Measurements from ENCODE around the gene RAPGEF4. TPM values are rescaled to one million over a fixed set of nuclear protein-coding genes. Genes with fewer than 3 reads are reported as not detected.

The RAPGEF4 gene
- total and polyA plus RNA-seq, 4 donors: 6.4 to 33.5 (median 8.6) TPM

DNA sequence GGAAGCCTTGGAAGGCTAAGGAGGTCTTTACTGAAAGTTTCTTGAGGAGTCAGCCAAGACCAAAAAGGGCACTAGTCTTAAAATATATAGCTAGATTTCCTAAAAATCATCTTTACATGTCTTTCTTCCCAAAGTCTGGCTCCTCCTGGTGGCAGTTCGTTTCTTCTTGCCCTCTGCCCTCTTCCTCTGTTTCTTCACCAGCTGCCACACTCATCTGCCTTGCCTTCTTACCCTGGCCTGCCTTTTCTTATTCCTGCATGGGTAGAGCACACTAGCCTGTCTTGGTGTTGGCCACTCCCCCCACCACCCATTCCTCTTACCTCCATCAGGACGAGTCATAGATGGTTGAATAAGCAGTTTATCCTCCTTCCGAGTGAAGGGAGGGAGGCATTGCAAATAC, 129.8 kb downstream of the RAPGEF4 start:
- Histone ChIP-seq H3K27ac (ENCODE audit: low read depth in 1 of 2, low read length in 1 of 2) (no peak overlapping the region), H3K4me1 (ENCODE audit: control insufficient read depth in 5 of 5, insufficient read depth in 5 of 5, low read length in 5 of 5) (peaks cover 0 to 16% (median 6%) of the 10 kb centered on the region in 5 donors), H3K4me3 (no peak overlapping the region), H3K36me3 (ENCODE audit: control insufficient read depth in 4 of 4, insufficient read depth in 4 of 4, low read length in 4 of 4) (no peaks in the 10 kb centered on the region), H3K27me3 (ENCODE audit: control insufficient read depth in 3 of 3, insufficient read depth in 3 of 3, low read length in 2 of 3) (no peaks in the 10 kb centered on the region), H3K9me3 (ENCODE audit: control insufficient read depth in 4 of 4, insufficient read depth in 3 of 4, low read length in 3 of 4) (peaks cover 0 to 2% (median 0%) of the 10 kb centered on the region in 4 donors), H3K9ac (ENCODE audit: insufficient read depth in 1 of 2, low read length in 2 of 2) (no peak overlapping the region)
- TF ChIP-seq, protein P1, sequence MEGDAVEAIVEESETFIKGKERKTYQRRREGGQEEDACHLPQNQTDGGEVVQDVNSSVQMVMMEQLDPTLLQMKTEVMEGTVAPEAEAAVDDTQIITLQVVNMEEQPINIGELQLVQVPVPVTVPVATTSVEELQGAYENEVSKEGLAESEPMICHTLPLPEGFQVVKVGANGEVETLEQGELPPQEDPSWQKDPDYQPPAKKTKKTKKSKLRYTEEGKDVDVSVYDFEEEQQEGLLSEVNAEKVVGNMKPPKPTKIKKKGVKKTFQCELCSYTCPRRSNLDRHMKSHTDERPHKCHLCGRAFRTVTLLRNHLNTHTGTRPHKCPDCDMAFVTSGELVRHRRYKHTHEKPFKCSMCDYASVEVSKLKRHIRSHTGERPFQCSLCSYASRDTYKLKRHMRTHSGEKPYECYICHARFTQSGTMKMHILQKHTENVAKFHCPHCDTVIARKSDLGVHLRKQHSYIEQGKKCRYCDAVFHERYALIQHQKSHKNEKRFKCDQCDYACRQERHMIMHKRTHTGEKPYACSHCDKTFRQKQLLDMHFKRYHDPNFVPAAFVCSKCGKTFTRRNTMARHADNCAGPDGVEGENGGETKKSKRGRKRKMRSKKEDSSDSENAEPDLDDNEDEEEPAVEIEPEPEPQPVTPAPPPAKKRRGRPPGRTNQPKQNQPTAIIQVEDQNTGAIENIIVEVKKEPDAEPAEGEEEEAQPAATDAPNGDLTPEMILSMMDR (IDR thresholded peaks at IDR 0.05; ENCODE audit: control extremely low read depth, extremely low read depth): no peak
- ATAC-seq (ENCODE audit: insufficient read depth, low FRiP score): no peak
- DNase-seq: no peak
- WGBS, 2 donors: 76 to 82% methylated on average over 3 of the region's 3 CpGs

DNA sequence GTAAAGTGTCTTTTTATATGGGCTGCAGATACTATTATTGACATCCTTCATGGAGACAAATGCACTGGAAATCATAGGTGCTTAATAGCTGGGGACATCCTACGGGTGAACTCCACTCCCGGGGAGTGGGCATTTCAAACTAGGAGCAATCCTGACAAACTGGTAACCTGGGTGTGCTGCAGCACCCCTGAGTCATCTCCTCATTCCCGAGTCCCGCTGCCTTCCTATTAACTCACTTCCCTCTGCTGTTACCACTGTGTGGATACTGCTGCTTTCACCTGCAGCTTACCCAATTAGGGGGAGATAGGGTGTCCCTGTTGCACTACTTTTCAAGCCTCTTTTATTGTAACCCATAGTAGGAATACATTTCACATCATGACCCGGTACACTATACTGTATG, 134.2 kb downstream of the RAPGEF4 start:
- peaks cover 0 to 2% (median 0%) of the 10 kb centered on the region in 5 donors for H3K4me1 ChIP-seq (ENCODE audit: control insufficient read depth in 5 of 5, insufficient read depth in 5 of 5, low read length in 5 of 5)
- H3K9ac ChIP-seq (ENCODE audit: insufficient read depth in 1 of 2, low read length in 2 of 2): no peak overlapping the region
- no peak overlapping the region for H3K27ac ChIP-seq (ENCODE audit: low read depth in 1 of 2, low read length in 1 of 2)
- no peak overlapping the region for H3K4me3 ChIP-seq
- WGBS, 2 donors: 75 to 83% methylated on average over 5 of the region's 5 CpGs
- DNase-seq (no peak), ATAC-seq (ENCODE audit: insufficient read depth, low FRiP score) (no peak)
- H3K36me3 ChIP-seq (ENCODE audit: control insufficient read depth in 4 of 4, insufficient read depth in 4 of 4, low read length in 4 of 4): no peaks in the 10 kb centered on the region
- no peaks in the 10 kb centered on the region for H3K27me3 ChIP-seq (ENCODE audit: control insufficient read depth in 3 of 3, insufficient read depth in 3 of 3, low read length in 2 of 3)
- TF ChIP-seq, protein P1 (IDR thresholded peaks at IDR 0.05; ENCODE audit: control extremely low read depth, extremely low read depth): no peak
- peaks cover 0 to 2% (median 0%) of the 10 kb centered on the region in 4 donors for H3K9me3 ChIP-seq (ENCODE audit: control insufficient read depth in 4 of 4, insufficient read depth in 3 of 4, low read length in 3 of 4)

DNA sequence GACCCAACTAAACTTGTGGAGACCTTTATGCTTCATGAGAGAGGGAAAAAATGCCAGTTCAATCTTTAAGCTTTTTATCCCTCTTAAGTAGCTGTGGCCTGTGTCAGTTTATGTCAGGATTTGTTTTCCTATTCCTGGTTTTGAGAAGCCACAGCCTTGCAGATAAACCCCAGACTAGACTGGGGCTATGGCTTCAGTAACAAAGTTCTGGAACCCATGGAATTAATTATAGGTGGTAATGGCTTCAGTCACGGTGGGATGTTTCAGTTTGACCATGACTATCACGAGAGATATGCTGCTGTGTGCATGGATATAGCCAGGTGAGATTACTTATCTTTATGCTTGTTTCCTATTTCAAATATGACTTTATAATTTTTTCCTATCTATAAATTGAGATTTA, 134.8 kb downstream of the RAPGEF4 start:
- Histone ChIP-seq H3K9me3 (ENCODE audit: control insufficient read depth in 4 of 4, insufficient read depth in 3 of 4, low read length in 3 of 4) (peaks cover 0 to 2% (median 0%) of the 10 kb centered on the region in 4 donors), H3K27me3 (ENCODE audit: control insufficient read depth in 3 of 3, insufficient read depth in 3 of 3, low read length in 2 of 3) (no peaks in the 10 kb centered on the region), H3K9ac (ENCODE audit: insufficient read depth in 1 of 2, low read length in 2 of 2) (no peak overlapping the region), H3K27ac (ENCODE audit: low read depth in 1 of 2, low read length in 1 of 2) (no peak overlapping the region), H3K4me1 (ENCODE audit: control insufficient read depth in 5 of 5, insufficient read depth in 5 of 5, low read length in 5 of 5) (no peaks in the 10 kb centered on the region), H3K36me3 (ENCODE audit: control insufficient read depth in 4 of 4, insufficient read depth in 4 of 4, low read length in 4 of 4) (no peaks in the 10 kb centered on the region), H3K4me3 (no peak overlapping the region)
- TF ChIP-seq, protein P1 (IDR thresholded peaks at IDR 0.05; ENCODE audit: control extremely low read depth, extremely low read depth): no peak
- DNase-seq (no peak), ATAC-seq (ENCODE audit: insufficient read depth, low FRiP score) (no peak)
- 90 to 92% methylated on average over 2 of the region's 2 CpGs for WGBS, 2 donors

DNA sequence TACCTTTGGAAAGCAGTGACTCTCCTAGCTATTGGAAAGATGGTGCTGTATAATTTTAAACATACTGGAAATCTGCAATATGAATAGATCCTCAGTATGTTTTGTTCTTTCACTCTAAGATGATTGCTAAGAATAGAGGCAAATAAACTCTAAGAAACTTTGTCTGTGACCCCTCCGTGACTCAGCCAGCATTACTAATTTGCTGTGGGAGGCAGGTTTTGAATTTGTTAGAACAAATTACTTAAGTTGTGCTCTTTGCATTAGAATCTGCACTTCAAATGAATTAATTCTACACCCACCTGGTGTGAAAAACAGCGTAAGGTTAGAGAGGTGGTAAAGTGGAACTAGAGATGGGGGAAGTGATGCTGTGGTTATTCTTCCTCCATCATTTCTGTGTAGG, 142.2 kb downstream of the RAPGEF4 start:
- DNase-seq (no peak), ATAC-seq (ENCODE audit: insufficient read depth, low FRiP score) (no peak)
- H3K9ac ChIP-seq (ENCODE audit: insufficient read depth in 1 of 2, low read length in 2 of 2): no peak overlapping the region
- H3K27me3 ChIP-seq (ENCODE audit: control insufficient read depth in 3 of 3, insufficient read depth in 3 of 3, low read length in 2 of 3): no peaks in the 10 kb centered on the region
- no peaks in the 10 kb centered on the region for H3K4me1 ChIP-seq (ENCODE audit: control insufficient read depth in 5 of 5, insufficient read depth in 5 of 5, low read length in 5 of 5)
- H3K36me3 ChIP-seq (ENCODE audit: control insufficient read depth in 4 of 4, insufficient read depth in 4 of 4, low read length in 4 of 4): no peaks in the 10 kb centered on the region
- TF ChIP-seq, protein P1 (IDR thresholded peaks at IDR 0.05; ENCODE audit: control extremely low read depth, extremely low read depth): no peak
- WGBS, 2 donors: 88 to 92% methylated on average over 2 of the region's 2 CpGs
- H3K4me3 ChIP-seq: no peak overlapping the region
- no peaks in the 10 kb centered on the region for H3K9me3 ChIP-seq (ENCODE audit: control insufficient read depth in 4 of 4, insufficient read depth in 3 of 4, low read length in 3 of 4)
- no peak overlapping the region for H3K27ac ChIP-seq (ENCODE audit: low read depth in 1 of 2, low read length in 1 of 2)
